ENCODE measurements around the gene PTPN1. TPM values are rescaled to one million over a fixed set of nuclear protein-coding genes. Genes with fewer than 3 reads are reported as not detected.
"Not testable (repeated sequence)": the region's sequence is repeated elsewhere in the genome, so short reads cannot be mapped to it uniquely, and the experiment has no call there.

The PTPN1 gene
- total RNA-seq, 1 donor from 2014 or later, result 15.9 TPM

GRCh38 chr20:50592282-50593004, 82.3 kb downstream of the PTPN1 start:
- DNase-seq, result no peak

DNA sequence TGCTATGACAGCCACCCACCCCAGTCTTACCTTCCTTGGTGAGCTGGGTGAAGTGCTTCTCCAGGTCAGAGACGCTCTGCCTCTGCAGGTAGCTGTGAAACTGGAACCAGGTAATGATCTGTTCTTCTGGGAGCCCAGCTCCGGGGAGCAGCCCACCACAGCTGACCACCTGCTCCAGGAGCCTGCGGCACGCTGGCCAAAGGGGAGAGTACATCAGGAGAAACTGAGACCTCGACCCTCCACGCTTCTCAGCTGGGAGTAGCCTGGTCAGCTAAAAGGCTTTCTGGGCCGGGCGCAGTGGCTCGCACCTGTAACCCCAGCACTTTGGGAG, 82.8 kb downstream of the PTPN1 start:
- no peak for DNase-seq

DNA sequence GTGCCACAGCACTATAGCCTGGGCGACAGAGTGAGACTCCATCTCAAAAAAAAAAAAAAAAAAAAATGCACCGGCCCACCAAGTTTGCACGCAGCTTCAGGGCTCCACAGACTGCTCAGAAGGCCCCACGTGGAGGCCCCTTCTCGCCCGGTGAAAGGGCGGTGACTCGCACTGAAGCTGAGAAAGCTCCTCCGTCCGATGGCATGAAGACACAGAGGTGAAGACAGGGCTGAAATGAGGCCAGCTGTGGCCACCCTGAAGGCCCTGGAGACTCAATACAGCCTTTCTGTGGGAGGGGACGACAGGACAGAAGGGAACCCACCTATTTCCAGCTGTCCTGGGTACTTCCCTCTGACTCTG, 84.0 kb downstream of the PTPN1 start:
- no peak for DNase-seq

DNA sequence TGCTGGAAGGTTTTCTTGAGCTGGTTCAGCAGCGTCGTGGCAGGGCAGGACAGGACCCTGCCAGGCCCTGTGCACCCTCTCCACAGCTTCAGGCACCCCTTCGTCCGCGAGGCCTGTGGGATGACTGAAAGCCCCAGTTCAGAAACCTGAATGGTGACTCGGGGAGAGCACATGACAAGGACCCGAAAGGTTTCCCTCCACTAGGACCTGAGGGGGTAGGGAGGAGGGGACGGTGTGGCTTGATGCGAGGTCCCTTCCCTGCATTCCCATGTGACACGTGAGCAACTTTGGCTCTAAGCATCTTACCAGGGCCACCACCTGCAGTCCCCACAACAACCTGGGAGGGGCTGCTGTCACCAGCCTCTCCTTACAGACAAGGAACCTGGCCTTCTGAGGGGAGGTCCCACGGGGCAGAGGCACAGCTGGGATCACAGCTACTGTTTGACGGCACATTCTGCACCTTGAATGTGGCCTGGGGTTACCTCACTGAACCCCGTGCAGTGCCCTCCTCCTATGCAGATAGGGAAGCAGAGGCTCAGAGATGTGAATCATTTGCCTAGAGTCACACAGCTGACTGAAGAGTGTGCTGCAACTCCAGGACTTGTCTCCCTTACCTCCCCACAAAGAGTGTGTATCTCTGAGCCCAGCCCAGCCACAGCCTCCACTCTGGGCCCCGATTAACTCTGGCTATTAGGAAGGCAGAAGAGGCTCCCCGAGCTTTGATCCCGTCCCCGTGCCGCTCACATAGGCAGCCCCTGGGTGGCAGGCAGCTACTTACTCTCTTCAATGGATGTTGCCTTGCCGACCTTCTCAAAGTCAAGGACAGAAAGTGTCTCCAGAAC, 84.6 kb downstream of the PTPN1 start:
- no peak for DNase-seq

DNA sequence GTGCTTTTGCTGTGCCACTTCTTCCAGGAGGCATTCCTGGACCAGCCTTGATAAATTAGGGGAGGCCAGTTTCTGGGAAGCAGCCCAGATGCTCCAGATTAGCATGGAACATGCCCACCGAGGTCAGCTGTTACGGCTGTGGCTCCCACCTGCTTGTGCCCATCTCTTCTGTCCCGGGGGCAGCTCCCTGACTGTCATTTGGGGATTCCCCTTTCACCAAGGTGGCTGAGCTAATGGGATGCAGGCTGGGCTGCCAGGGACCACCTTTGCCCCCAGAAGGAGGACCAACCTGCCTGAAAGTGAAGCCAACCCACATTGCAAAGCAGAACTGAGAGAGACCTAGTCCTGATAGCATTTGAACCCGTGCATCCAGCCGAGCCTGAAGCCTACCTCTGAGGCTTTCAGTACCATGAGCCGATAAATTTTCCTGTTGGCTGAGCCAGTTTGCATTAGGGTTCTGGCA, 85.3 kb downstream of the PTPN1 start:
- no peak for DNase-seq

DNA sequence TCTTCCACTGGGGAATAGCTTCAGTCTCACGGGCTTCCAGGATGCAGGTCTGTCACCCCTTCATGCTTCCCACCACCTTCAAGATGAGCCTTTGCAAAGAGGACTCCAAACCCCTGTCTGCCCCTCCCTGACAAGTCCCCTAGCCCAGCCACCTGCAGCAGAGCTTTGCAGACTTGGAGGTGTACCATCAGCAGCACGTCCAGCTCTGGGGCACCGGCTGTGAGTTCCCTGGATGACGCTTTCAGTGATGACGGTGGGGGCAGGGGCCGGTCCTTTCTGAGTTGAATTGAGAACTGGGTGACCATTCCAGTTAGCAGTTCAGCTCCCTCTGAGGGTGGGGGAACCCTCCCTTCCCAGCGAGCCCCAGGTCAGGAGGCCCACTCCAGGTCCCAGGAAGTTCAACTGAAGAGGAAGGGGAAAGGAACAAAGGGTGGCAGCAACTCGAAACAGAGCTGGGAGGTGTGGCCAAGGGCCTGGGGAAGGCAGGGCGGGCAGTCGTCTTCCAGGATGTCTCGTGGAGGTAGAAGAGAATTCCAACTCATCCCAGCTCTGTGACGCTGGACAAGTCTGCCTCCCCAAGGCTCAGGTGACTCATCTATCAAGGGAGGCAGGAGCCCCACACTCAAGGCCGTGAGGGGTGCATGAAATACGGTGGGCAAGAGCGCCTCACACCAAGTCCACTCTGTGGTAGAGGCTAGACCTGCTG, 86.0 kb downstream of the PTPN1 start:
- no peak for DNase-seq

- DNase-seq, result no peak
Observed at GRCh38 chr20:50596694-50597021, 86.5 kb downstream of the PTPN1 start.

- DNase-seq, result no peak
Observed at GRCh38 chr20:50597406-50597969, 87.3 kb downstream of the PTPN1 start.

- no peak for DNase-seq
Observed at GRCh38 chr20:50598074-50598473, 87.9 kb downstream of the PTPN1 start.

GRCh38 chr20:50598768-50599167, 88.6 kb downstream of the PTPN1 start:
- DNase-seq, result not testable (repeated sequence)

- DNase-seq, result no peak
Observed at GRCh38 chr20:50600281-50600895, 90.2 kb downstream of the PTPN1 start.

DNA sequence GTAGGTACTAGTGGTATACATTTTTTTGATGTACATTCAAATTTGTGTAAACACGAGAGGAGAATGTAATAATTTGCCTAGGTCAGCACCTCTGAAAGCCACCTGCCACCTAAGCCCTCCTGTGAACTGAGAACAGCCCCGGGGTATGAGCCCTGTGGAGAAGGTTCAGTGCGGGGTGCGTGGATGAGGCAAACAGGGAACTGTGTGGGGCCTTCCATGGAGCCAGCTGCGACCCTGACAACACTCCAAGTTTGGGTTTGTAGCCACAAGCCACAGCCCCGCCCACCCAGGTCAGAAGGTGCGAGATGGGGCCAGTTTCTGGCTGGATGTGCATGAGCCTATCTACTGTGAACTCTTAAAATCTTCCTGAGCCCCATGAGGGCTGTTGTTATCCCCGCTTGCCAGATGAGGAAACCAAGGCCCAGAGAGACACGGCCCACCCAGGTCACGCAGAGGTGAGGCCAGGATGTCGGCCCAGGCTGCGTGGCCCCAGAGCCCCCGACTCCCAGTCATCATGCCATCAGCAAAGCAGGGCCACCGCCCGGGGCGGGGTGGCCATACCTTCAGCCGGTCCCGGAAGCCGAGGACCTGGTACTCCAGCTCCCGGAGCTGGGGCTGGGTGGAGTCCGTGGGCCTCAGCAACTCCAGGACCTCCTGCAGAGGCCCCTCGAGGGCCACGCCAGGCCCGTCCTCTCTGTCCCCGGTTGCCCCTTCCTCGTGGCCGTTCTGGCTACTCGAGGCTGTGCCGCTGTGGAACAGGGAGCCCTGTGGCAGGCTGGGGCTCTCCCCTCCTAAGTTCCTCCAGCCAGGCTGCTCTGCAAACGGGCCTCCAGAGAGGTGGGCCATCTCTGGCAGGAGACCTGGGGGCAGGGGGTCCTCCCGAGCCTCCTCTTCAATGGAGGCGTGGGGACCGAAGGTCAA, 91.6 kb downstream of the PTPN1 start:
- DNase-seq, result no peak

- DNase-seq, result no peak
Observed at GRCh38 chr20:50602432-50603088, 92.4 kb downstream of the PTPN1 start.

GRCh38 chr20:50604451-50604850, 94.3 kb downstream of the PTPN1 start:
- DNase-seq, result no peak

DNA sequence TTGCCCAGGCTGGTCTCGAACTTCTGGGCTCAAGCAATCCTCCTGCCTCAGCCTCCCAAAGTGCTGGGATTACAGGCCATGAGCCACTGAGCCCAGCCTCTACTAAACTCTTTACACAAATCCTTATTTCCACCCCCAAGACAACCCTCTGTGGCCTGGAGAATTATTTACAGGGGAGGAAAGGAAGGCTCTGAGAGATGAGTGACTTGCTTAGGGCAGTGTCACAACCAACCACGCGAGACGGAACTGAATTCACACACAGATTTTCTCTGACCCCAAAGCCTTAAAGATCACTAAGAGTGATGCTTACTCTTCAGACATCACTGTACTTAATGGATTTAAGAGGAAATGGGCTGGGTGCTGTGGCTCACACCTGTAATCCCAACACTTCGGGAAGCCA, 95.0 kb downstream of the PTPN1 start:
- DNase-seq, result no peak

DNA sequence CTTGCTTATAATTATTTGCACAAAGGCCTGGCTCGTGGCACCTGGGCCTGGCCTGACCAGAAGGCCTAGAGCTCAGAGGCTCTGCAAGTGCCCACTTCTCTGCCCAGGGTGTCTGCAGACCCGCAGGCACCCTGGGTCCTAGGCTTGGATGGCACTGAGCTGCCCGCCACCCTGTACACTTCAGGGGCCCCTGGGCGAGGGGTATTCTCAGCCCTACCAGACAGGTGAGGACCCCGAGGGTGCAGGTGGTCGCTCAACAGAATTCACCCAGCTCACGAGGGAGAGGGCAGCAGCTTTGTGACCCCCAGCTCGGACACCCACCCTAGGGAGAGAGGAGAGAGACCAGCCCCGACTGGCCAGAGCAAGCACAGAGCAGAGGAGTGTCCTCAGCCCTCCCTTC, 97.3 kb downstream of the PTPN1 start:
- DNase-seq, result no peak

GRCh38 chr20:50607850-50608749, 97.9 kb downstream of the PTPN1 start:
- DNase-seq, result no peak

DNA sequence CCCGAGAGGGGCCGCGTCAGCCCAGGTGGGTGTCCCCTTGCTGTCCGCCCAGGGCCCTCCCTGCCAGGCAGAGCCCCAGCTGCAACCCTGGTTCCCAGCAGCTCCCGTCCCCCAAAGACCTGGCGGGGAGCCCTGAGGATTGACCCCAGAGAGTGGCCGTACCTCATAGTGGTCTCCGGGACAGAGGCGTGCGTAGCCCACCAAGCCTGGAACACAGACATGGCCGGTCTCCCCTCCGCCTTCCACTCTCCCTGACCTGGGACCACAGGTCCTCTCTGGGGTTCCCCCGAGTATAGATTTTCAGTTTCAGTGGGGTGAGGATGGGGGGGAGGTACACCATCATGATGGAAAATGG, 98.5 kb downstream of the PTPN1 start:
- DNase-seq, result no peak

GRCh38 chr20:50609438-50609989, 99.3 kb downstream of the PTPN1 start:
- DNase-seq, result no peak
